DMS53 (cell line): ENCODE results near the gene KRTCAP2.

Source experiments
- DNase-seq: peaks from one replicate; lab custom pipeline; 2025; lab: John Stamatoyannopoulos, UW

KRTCAP2 gene

DNA sequence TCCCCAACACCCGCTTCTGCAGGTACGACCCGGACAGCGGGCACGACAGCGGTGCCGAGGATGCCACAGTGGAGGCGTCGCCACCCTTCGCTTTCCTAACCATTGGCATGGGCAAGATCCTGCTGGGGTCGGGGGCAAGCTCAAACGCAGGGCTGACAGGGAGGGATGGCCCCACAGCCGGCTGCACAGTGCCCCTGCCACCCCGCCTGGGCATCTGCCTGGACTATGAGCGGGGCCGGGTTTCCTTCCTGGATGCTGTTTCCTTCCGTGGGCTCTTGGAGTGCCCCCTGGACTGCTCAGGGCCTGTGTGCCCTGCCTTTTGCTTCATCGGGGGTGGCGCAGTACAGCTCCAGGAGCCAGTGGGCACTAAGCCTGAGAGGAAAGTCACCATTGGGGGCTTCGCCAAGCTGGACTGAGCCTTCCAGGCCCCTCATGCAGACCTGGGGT is 10.7 kb upstream of the KRTCAP2 start:
- no peak for DNase-seq

- no peak for DNase-seq
These were observed 9.0 kb upstream of the KRTCAP2 start for GRCh38 chr1:155182052-155182550.

DNA sequence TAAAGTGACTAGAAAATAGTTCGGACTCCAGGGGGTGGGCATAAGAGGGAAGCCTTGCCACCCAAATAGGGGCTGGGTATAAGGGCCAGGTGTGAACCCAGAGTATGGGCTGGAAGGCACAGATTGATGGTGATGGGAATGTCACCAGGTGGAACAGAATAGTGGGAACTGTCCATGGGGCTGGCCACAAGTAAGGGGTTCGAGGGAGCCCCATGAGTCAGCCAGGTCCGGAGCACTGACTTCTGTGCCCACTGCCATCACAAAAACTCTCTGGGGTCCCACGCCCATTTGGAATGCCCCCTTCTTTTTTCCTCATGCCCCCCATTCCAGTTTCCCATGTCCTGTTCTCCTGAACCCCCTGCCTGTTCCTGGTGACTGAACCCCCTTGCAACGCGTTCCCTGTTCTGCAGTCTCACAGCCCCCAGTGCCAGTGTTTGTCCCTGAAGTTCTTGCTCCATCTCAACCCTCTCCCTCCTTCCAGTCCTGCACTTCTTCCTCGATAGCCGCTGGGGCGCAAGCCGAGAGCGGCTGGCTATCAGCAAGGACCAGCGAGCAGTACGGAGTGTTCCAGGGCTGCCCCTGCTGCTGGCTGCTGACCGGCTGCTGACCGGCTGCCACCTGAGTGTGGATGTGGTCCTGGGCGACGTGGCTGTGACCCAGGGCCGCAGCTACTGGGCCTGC is 8.4 kb upstream of the KRTCAP2 start:
- no peak for DNase-seq

DNA sequence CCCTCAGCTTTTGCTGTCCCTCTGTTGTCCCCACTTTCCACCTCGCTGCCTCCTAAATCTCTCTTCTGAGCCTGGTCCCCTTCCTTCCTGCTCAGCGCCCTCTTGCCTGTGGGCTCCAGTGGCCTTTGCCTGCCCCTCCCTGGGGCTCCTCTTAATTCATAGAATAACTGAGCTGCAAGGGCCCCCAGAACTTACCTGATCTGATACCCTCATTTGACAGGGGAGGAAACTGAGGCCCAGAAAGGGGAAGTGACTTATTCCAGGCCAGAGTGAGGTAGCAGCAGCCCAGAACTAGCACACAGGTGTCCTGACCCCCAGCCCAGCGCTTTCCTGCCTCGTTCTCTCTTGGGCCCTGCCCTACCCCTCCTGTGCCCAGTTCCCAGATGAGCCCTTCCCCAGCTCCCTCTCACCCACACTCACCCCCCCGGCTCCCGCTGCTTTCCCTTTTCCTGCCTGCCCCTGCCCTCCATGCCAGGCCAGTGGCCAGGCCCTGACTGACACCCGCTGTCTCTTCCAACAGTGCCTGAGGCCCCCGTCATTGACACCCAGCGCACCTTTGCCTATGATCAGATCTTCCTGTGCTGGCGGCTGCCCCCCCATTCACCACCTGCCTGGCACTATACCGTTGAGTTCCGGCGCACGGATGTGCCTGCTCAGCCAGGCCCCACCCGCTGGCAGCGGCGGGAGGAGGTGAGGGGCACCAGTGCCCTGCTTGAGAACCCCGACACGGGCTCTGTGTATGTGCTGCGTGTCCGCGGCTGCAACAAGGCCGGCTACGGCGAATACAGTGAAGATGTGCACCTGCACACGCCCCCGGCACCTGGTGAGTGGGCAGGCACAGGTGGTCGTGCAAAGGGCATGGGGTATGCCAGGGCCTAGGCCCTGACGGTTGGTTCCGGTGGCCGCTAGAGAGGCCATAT is 6.3 kb upstream of the KRTCAP2 start:
- DNase-seq = no peak

GRCh38 chr1:155178441-155179111 is 5.5 kb upstream of the KRTCAP2 start:
- DNase-seq = no peak

- no peak for DNase-seq
These were observed 4.8 kb upstream of the KRTCAP2 start for GRCh38 chr1:155177918-155178281.

GRCh38 chr1:155177192-155177917 is 4.3 kb upstream of the KRTCAP2 start:
- DNase-seq = no peak

- DNase-seq = peak; percentile 98
These were observed 3.5 kb upstream of the KRTCAP2 start for GRCh38 chr1:155176544-155177071.

- peak; percentile 92 for DNase-seq
These were observed 2.8 kb upstream of the KRTCAP2 start for GRCh38 chr1:155175927-155176371.

DNA sequence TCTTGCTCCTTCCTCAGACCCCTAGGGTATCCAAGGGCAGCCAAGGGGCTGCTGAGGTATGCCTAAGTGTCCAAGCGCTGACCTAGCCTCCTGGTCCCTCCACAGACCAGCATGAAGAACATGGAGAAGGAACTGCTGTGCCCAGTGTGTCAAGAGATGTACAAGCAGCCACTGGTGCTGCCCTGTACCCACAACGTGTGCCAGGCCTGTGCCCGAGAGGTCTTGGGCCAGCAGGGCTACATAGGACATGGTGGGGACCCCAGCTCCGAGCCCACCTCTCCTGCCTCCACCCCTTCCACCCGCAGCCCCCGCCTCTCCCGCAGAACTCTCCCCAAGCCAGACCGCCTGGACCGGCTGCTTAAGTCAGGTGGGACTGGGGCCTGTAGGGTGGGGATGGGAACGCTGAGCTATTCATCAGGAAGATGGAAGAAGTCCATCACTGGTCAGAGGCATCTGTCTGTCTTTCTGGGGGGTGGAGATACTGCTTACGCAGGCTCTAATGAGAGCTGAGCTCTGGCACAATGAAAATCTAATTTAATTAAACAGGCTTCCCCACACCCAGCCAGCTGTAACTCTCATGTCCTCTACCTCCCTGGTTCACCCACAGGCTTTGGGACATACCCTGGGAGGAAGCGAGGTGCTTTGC is 2.3 kb upstream of the KRTCAP2 start:
- peak; percentile 74 for DNase-seq

- peak; percentile 89 for DNase-seq
These were observed 1.5 kb upstream of the KRTCAP2 start for GRCh38 chr1:155174324-155175280.

GRCh38 chr1:155173478-155174323 is 597 bp upstream of the KRTCAP2 start, which contains the start of gene TRIM46:
TRIM46 (plus strand) TSS chr1:155173849; CDS start chr1:155173967, 118 bp downstream.
- DNase-seq = peak; percentile 89

DNA sequence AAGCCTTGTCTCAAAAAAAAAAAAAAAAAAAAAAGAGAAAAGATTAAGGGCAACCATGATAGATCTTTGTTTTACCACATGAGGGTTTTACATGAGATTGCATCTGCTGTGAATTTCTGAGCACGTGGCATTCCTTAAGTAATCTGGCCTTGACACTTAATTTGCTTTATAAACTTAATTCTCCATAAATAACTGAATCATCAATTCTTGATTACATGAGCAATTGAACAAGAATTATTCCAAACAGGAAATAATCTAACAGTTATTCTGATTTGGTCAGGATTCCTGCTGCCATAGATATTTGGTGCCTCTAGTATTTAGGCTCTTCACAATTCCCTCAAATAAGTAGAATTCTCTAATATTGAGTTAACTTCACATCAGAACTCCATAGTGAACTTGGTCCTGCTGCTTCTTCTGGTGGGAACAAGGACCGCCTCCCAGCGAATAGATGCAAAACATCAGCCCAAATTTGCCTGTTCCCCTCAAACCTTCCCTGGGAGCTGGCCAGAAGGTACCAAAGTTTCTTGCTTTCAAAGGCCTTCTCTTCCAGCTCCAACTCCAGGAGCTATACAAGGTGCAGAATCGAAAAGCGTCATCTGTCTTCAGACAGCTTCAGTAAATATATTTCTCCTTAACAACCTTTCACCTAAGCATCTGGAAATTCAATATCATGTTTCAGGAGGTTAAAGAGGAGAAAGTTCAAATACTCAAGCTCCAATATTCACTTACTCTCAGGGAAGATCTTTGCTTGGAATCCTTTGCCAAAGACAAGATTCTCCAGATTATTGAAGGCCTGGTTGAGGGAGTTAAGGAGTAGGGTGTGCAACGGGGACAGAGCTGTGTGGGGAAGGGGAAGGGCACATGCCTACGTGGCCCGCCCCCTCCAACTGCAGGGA is 1.0 kb downstream of the KRTCAP2 start:
- DNase-seq = no peak

GRCh38 chr1:155170806-155171205 is 2.3 kb downstream of the KRTCAP2 start:
- DNase-seq = no peak

GRCh38 chr1:155170101-155170785 is 2.9 kb downstream of the KRTCAP2 start:
- no peak for DNase-seq

DNA sequence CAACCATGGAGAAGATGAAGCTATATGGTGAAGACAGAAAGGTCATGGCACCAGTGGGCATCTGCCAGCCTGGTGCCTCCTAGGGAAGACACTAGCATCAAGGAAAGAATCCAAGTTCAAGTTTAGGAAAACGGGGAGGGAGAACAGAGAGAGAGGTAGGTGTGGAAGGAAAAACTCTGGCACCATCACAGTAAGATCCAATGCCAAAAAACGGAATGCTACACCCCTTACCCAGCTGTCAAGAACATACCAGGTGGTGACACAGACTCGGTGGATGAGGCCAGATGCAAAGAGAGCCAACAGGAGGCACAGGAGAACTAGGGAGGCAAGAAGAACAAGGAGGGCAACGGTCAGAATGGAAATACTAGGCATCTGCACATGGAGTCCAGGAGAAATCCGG is 3.6 kb downstream of the KRTCAP2 start:
- DNase-seq = no peak
